Left ventricle myocardium inferior (tissue), 1 donor: Measurements from ENCODE around the gene MARCHF2. TPM values are rescaled to one million over a fixed set of nuclear protein-coding genes. Genes with fewer than 3 reads are reported as not detected.

Source experiments
- DNase-seq: peaks from one replicate; pipeline ENCODE4 v3.0.0-alpha.2; 2020
- H3K27ac ChIP-seq: fragments of 200-600 bp; replicated peaks from 2 replicates; pipeline ENCODE4 v1.8.0; 2021
- H3K27me3 ChIP-seq: fragments of 200-600 bp; 2 replicates; pipeline ENCODE4 v1.8.0; 2021; ENCODE audit warnings: low read depth
- H3K36me3 ChIP-seq: fragments of 200-600 bp; 2 replicates; pipeline ENCODE4 v1.8.0; 2021
- H3K4me1 ChIP-seq: fragments of 200-600 bp; 2 replicates; pipeline ENCODE4 v1.8.0; 2021
- H3K4me3 ChIP-seq: fragments of 200-600 bp; 2 replicates; pipeline ENCODE4 v1.8.0; 2021; ENCODE audit warnings: mild to moderate bottlenecking, moderate library complexity
- H3K9me3 ChIP-seq: fragments of 200-600 bp; replicated peaks from 2 replicates; pipeline ENCODE4 v1.8.0; 2021
- CTCF ChIP-seq: fragments of 200-600 bp; IDR thresholded peaks from 2 replicates; pipeline ENCODE4 v1.8.0; 2021; ENCODE audit warnings: antibody characterized with exemption, mild to moderate bottlenecking, borderline replicate concordance
- intact Hi-C: fragments of 100-400 bp; cut with micrococcal nuclease; formaldehyde crosslinking; loops from one replicate; pipeline ENCODE4 v1.11.0; 2022
- microRNA-seq: library from miRNA; unstranded; fragments of <30 nt; microRNA quantifications from one replicate; pipeline ENCODE4 v1.2.0, GENCODE V29; 2020
- total RNA-seq: library from RNA; stranded (reverse); fragmentation: NEBNext Ultra II Directional; extraction: Animal tissue kit (Norgen Biotek cat#: 25700); gene quantifications from one replicate; pipeline ENCODE4 v1.2.1, GENCODE V29; 2021
- donor health status: DM: no; HTN: yes; CAD: no; lungs with severe emphysema.

Gene MARCHF2
- total RNA-seq, 1 donor from 2014 or later: 109 TPM

- DNase-seq: no peak
- intact Hi-C loops: no loop called here
- H3K4me1 ChIP-seq: peaks cover 32% of the 10 kb centered on the region
These were observed 72.7 kb downstream of the MARCHF2 start for GRCh38 chr19:8485561-8486371.

GRCh38 chr19:8486661-8487136 is 73.6 kb downstream of the MARCHF2 start:
- peaks cover 71% of the 10 kb centered on the region for H3K36me3 ChIP-seq
- H3K4me3 ChIP-seq: no peak overlapping the region
- no peak for DNase-seq
- H3K27me3 ChIP-seq: no peaks in the 10 kb centered on the region
- intact Hi-C loops: no loop called here
- H3K9me3 ChIP-seq: no peaks in the 10 kb centered on the region
- H3K4me1 ChIP-seq: peaks cover 23% of the 10 kb centered on the region
- no peak for TF ChIP-seq CTCF
- H3K27ac ChIP-seq: peak overlapping the region; percentile 45

More at GRCh38 chr19:8485561-8486371, 72.7 kb downstream of the MARCHF2 start:
- TF ChIP-seq CTCF: no peak
- Histone ChIP-seq H3K36me3 (peaks cover 71% of the 10 kb centered on the region), H3K27me3 (no peaks in the 10 kb centered on the region), H3K9me3 (no peaks in the 10 kb centered on the region), H3K4me3 (no peak overlapping the region), H3K27ac (no peak overlapping the region)

DNA sequence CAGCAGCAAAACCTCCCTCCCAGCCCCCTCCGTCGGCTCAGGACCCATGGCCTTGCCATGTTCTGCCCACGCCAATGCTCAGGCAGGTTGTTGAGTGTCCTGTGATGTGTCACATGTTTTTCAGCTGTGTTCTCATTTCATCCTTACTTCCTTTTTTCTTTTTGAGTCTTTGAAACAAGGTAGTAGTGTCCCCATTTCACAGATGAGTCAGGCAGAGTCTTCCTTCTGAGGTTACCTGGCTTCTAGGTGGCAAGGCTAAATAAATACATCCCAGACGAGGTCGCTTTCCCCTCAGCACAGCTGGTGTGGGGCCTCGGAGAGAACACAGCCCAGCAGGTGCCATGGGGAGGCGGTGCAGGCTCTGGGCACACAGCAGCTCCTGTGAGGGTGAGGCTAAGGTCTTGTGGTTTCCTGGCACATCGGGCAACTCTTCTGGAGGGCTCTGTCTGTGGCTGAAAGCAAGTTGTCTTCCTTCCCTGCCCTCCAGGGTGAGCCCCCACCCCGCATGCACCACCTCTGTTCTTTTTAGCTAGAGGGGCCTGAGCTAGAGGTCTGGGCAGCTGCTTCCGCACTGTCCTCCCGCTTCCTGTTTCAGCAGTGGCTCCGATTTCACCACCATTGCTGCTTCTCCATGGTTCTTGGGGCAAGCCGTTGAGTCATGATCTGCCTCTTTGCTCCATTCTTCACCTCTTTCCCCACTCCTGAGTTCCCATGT is 74.2 kb downstream of the MARCHF2 start:
- no peaks in the 10 kb centered on the region for H3K27me3 ChIP-seq
- H3K36me3 ChIP-seq: peaks cover 71% of the 10 kb centered on the region
- H3K27ac ChIP-seq: peak overlapping the region; percentile 45
- H3K4me1 ChIP-seq: peaks cover 17% of the 10 kb centered on the region
- TF ChIP-seq CTCF: no peak
- H3K9me3 ChIP-seq: no peaks in the 10 kb centered on the region
- intact Hi-C loops: no loop called here
- no peak overlapping the region for H3K4me3 ChIP-seq
- DNase-seq: no peak

DNA sequence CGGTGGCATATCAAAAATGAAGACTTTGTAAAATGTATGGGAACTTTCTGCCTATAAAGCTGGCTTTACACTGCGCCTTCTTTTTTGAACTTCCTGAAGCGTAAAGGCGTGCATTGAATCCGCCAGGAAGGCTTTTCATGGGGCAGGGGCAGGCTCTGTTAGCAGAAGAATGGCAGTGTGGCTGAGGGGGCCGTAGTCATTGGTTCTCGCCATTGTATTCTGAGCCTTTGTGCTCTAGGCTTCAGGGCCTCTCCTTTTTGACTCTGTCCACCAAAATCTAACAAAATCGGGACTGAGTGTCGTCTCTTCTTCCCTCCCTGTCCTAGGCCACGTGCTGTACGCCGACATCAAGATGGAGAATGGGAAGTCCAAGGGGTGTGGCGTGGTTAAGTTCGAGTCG is 75.3 kb downstream of the MARCHF2 start:
- H3K4me1 ChIP-seq: peaks cover 7% of the 10 kb centered on the region
- peaks cover 63% of the 10 kb centered on the region for H3K36me3 ChIP-seq
- no peak overlapping the region for H3K27ac ChIP-seq
- TF ChIP-seq CTCF: no peak
- H3K27me3 ChIP-seq: no peaks in the 10 kb centered on the region
- intact Hi-C loops: no loop called here
- H3K4me3 ChIP-seq: no peak overlapping the region
- no peaks in the 10 kb centered on the region for H3K9me3 ChIP-seq
- no peak for DNase-seq

Small RNA genes within 50 kb of the gene (microRNA-seq; reads per million reads assigned to microRNA genes)
- 2.8 reads per million for gene MIR4999

Other genes starting within 250 kb of the MARCHF2 start
- 16.5 TPM for gene CERS4, start 203.9 kb upstream of the MARCHF2 start, total RNA-seq
- gene CD320, start 104.9 kb upstream of the MARCHF2 start, total RNA-seq: 31.8 TPM
- gene NDUFA7, start 91.9 kb upstream of the MARCHF2 start, total RNA-seq: 134 TPM
- 967 TPM for gene RPS28, start 91.8 kb upstream of the MARCHF2 start, total RNA-seq
- 19.9 TPM for gene KANK3, start 70.0 kb upstream of the MARCHF2 start, total RNA-seq
- gene ANGPTL4, start 49.1 kb upstream of the MARCHF2 start, total RNA-seq: 8.4 TPM
- gene RAB11B, start 22.9 kb upstream of the MARCHF2 start, total RNA-seq: 157 TPM
- gene HNRNPM, start 31.7 kb downstream of the MARCHF2 start, total RNA-seq: 104 TPM
- gene PRAM1, start 89.3 kb downstream of the MARCHF2 start, total RNA-seq: 0.36 TPM
- 17.0 TPM for gene ZNF414, start 100.9 kb downstream of the MARCHF2 start, total RNA-seq
- 7.4 TPM for gene MYO1F, start 164.1 kb downstream of the MARCHF2 start, total RNA-seq
- 11.5 TPM for gene ADAMTS10, start 197.4 kb downstream of the MARCHF2 start, total RNA-seq
- gene NFILZ, start 217.3 kb downstream of the MARCHF2 start, total RNA-seq: not detected